H9 (cell line): ENCODE measurements around the gene TRIM44. TPM values are rescaled to one million over a fixed set of nuclear protein-coding genes. Genes with fewer than 3 reads are reported as not detected.

Experiments used
- DNase-seq: peaks from one replicate; pipeline ENCODE4 v3.0.0-alpha.2; 2017
- H2AFZ ChIP-seq: one replicate; pipeline ENCODE4 v1.6.1; 2013; ENCODE audit warnings: mild to moderate bottlenecking, low read length, control low read depth, moderate library complexity
- H2AK5ac ChIP-seq: 2 replicates; pipeline ENCODE4 v1.6.1; 2013; ENCODE audit warnings: low read length, control low read depth, mixed read lengths; ENCODE audit not compliant: insufficient read length
- H2BK120ac ChIP-seq: one replicate; pipeline ENCODE4 v1.6.1; 2013; ENCODE audit warnings: low read depth, mild to moderate bottlenecking, low read length, control low read depth, inconsistent platforms; ENCODE audit not compliant: poor library complexity, severe bottlenecking
- H2BK12ac ChIP-seq: 2 replicates; pipeline ENCODE4 v1.6.1; 2013; ENCODE audit warnings: low read length, control low read depth, mixed read lengths, low read depth; ENCODE audit not compliant: insufficient read length
- H2BK15ac ChIP-seq: 2 replicates; pipeline ENCODE4 v1.6.1; 2013; ENCODE audit warnings: low read depth, low read length, control low read depth
- H2BK20ac ChIP-seq: one replicate; pipeline ENCODE4 v1.6.1; 2013; ENCODE audit warnings: low read depth, mild to moderate bottlenecking, low read length, control low read depth, inconsistent platforms; ENCODE audit not compliant: poor library complexity, severe bottlenecking
- H2BK5ac ChIP-seq: 2 replicates; pipeline ENCODE4 v1.6.1; 2013; ENCODE audit warnings: low read length, control low read depth, mixed read lengths; ENCODE audit not compliant: insufficient read length
- H3K14ac ChIP-seq: 2 replicates; pipeline ENCODE4 v1.6.1; 2013; ENCODE audit warnings: low read length, control low read depth; ENCODE audit not compliant: insufficient read depth
- H3K18ac ChIP-seq: 2 replicates; pipeline ENCODE4 v1.6.1; 2013; ENCODE audit warnings: low read depth, mild to moderate bottlenecking, mixed read lengths, low read length, control low read depth; ENCODE audit not compliant: insufficient read length
- H3K23ac ChIP-seq: 2 replicates; pipeline ENCODE4 v1.6.1; 2013; ENCODE audit warnings: low read length, control low read depth, mixed read lengths, low read depth; ENCODE audit not compliant: insufficient read length
- H3K23me2 ChIP-seq: 2 replicates; pipeline ENCODE4 v1.6.1; 2013; ENCODE audit warnings: low read depth, mild to moderate bottlenecking, mixed read lengths, low read length, control low read depth; ENCODE audit not compliant: insufficient read length, poor library complexity, severe bottlenecking
- H3K27ac ChIP-seq: 2 replicates; pipeline ENCODE4 v1.5.1; 2013; ENCODE audit warnings: low read length, control low read depth, mixed read lengths, low read depth; ENCODE audit not compliant: insufficient read length
- H3K27me3 ChIP-seq: 2 replicates; pipeline ENCODE4 v1.6.1; 2013; ENCODE audit warnings: low read length, control low read depth, inconsistent platforms; ENCODE audit not compliant: insufficient read depth
- H3K4ac ChIP-seq: 2 replicates; pipeline ENCODE4 v1.6.1; 2013; ENCODE audit warnings: low read depth, mild to moderate bottlenecking, control low read depth, inconsistent platforms, low read length, moderate library complexity
- H3K4me1 ChIP-seq: 2 replicates; pipeline ENCODE4 v1.6.1; 2013; ENCODE audit warnings: low read length, control low read depth, inconsistent platforms; ENCODE audit not compliant: insufficient read depth
- H3K4me2 ChIP-seq: 2 replicates; pipeline ENCODE4 v1.6.1; 2013; ENCODE audit warnings: low read length, control low read depth, mixed read lengths; ENCODE audit not compliant: insufficient read length, insufficient read depth
- H3K56ac ChIP-seq: 2 replicates; pipeline ENCODE4 v1.6.1; 2013; ENCODE audit warnings: low read depth, mild to moderate bottlenecking, mixed read lengths, low read length, control low read depth; ENCODE audit not compliant: insufficient read length
- H3K79me1 ChIP-seq: 2 replicates; pipeline ENCODE4 v1.6.1; 2013; ENCODE audit warnings: low read depth, mild to moderate bottlenecking, moderate library complexity, low read length, control low read depth, inconsistent platforms; ENCODE audit not compliant: insufficient read depth, poor library complexity, severe bottlenecking
- H3K79me2 ChIP-seq: 2 replicates; pipeline ENCODE4 v1.6.1; 2013; ENCODE audit warnings: low read length, control low read depth, inconsistent platforms; ENCODE audit not compliant: insufficient read depth
- H3K9ac ChIP-seq: 2 replicates; pipeline ENCODE4 v1.6.1; 2013; ENCODE audit warnings: low read length, control low read depth, mixed read lengths; ENCODE audit not compliant: insufficient read length; ENCODE audit errors: extremely low read depth
- H3K9me3 ChIP-seq: one replicate; pipeline ENCODE4 v1.6.1; 2013; ENCODE audit warnings: low read depth, low read length, inconsistent platforms; ENCODE audit not compliant: control insufficient read depth
- H3T11ph ChIP-seq: one replicate; pipeline ENCODE4 v1.6.1; 2013; ENCODE audit warnings: mild to moderate bottlenecking, low read length, control low read depth, inconsistent platforms
- H4K20me1 ChIP-seq: one replicate; pipeline ENCODE4 v1.6.1; 2013; ENCODE audit not compliant: control insufficient read depth, insufficient read length, insufficient read depth
- H4K5ac ChIP-seq: 2 replicates; pipeline ENCODE4 v1.6.1; 2013; ENCODE audit warnings: low read depth, mild to moderate bottlenecking, mixed read lengths, low read length, control low read depth; ENCODE audit not compliant: insufficient read length
- H4K8ac ChIP-seq: replicated peaks from 2 replicates; pipeline ENCODE4 v1.6.1; 2013; ENCODE audit warnings: low read length, control low read depth, mixed read lengths, low read depth; ENCODE audit not compliant: insufficient read length
- H4K91ac ChIP-seq: 2 replicates; pipeline ENCODE4 v1.6.1; 2013; ENCODE audit warnings: low read depth, mild to moderate bottlenecking, moderate library complexity, mixed read lengths, low read length, control low read depth; ENCODE audit not compliant: insufficient read length
- H3K27ac Mint-ChIP-seq, 3 experiments: 2 replicates in 2 of 3; 3 replicates in 1 of 3; pipeline ENCODE4 v1.8.0; 2020 to 2021; ENCODE audit warnings: mixed read lengths in 3 of 3, mild to moderate bottlenecking in 1 of 3, moderate library complexity in 1 of 3
- H3K27me3 Mint-ChIP-seq: 2 replicates; pipeline ENCODE4 v1.8.0; 2021; ENCODE audit warnings: low read depth, mild to moderate bottlenecking, moderate library complexity, mixed read lengths
- H3K36me3 Mint-ChIP-seq, 3 experiments: 2 replicates in 2 of 3; 3 replicates in 1 of 3; pipeline ENCODE4 v1.8.0; 2020 to 2021; ENCODE audit warnings: low read depth in 3 of 3, mixed read lengths in 3 of 3; ENCODE audit not compliant: insufficient read depth in 1 of 3
- H3K4me1 Mint-ChIP-seq, 2 experiments: 2 replicates each; pipeline ENCODE4 v1.8.0; 2020; ENCODE audit warnings: mixed read lengths in 2 of 2
- H3K4me3 Mint-ChIP-seq, 2 experiments: 2 replicates in 1 of 2; 3 replicates in 1 of 2; pipeline ENCODE4 v1.8.0; 2020 to 2021; ENCODE audit warnings: mild to moderate bottlenecking in 2 of 2, mixed read lengths in 2 of 2, moderate library complexity in 1 of 2
- H3K9me3 Mint-ChIP-seq, 2 experiments: 2 replicates in 1 of 2; 3 replicates in 1 of 2; pipeline ENCODE4 v1.8.0; 2020; ENCODE audit warnings: mild to moderate bottlenecking in 2 of 2, mixed read lengths in 2 of 2, moderate library complexity in 1 of 2
- WGBS: extraction: QIAGEN DNeasy Blood & Tissue Kit; methylation state at CpG from one replicate; pipeline ENCODE4 v1.1.7; 2013; ENCODE audit warnings: missing lambda C conversion rate, low lambda C conversion rate, mixed read lengths; ENCODE audit not compliant: insufficient read length; ENCODE audit errors: extremely low coverage; 5-methylcytosine and 5-hydroxymethylcytosine counted together
- total RNA-seq: library from RNA; stranded (reverse); gene quantifications from 2 replicates; pipeline ENCODE4 v1.2.1, GENCODE V29; 2021
- TF ChIP-seq, protein P1 (sequence below): fragments of 200-600 bp; sonication (generic); conservative IDR thresholded peaks from 3 replicates; pipeline ENCODE4 v1.8.0; 2021; ENCODE audit warnings: antibody characterized with exemption, mild to moderate bottlenecking

Gene TRIM44
- total RNA-seq, 1 experiment from 2014 or later: 37.7 TPM

DNA sequence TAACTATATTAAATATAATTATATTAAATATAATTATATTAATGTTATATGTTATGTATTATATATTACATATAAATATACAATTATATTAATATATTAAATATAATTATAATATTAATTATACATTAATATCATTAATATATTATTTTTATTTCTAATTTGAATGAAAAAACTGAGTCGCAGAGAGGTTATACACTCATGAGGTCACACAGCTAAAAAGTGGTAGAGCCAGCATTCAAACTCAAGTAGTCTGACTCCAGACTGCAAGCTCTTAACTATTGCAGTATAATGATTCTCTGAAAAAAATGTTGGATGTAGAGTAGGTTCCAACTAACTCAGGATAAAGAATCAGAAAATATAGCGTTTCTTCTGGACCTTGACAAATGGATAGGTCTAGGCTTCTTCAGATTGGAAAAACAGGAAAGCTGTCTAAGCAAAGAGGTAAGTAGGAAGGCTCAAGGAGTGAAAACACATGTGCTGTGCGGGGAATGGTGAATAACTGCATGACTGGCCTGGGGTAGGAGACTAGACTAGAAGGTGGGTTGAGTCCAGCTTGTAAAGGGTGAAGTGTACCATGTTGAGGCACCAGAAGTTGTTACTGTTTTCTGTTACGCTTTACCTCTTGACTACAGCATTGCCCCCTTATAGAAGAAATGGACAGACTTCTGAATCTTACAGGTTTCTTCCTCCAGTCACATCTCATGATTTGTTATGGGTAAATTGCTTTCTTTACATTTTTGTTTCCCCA lies 80.3 kb downstream of the TRIM44 start:
- Mint-ChIP-seq H3K4me1 (peaks cover 10 to 19% of the 10 kb centered on the region in 2 experiments), H3K27me3 (no peaks in the 10 kb centered on the region), H3K27ac (no peak overlapping the region), H3K36me3 (peaks cover 1 to 5% (median 2%) of the 10 kb centered on the region in 3 experiments; a peak in 4 of 7 replicates), H3K9me3 (no peaks in the 10 kb centered on the region), H3K4me3 (no peak overlapping the region)
- Histone ChIP-seq H2BK120ac (no peak overlapping the region), H3T11ph (no peak overlapping the region), H2BK15ac (no peak overlapping the region), H3K4me1 (no peaks in the 10 kb centered on the region), H2AFZ (no peak overlapping the region), H3K9me3 (no peaks in the 10 kb centered on the region), H3K79me1 (no peaks in the 10 kb centered on the region), H3K4me2 (no peak overlapping the region), H2BK20ac (no peak overlapping the region), H2BK5ac (no peak overlapping the region), H4K8ac (no peak overlapping the region), H2BK12ac (no peak overlapping the region), H3K9ac (no peak overlapping the region), H3K23ac (no peak overlapping the region), H4K91ac (no peak overlapping the region), H3K14ac (no peak overlapping the region), H4K20me1 (no peaks in the 10 kb centered on the region), H3K27me3 (no peaks in the 10 kb centered on the region), H3K79me2 (no peaks in the 10 kb centered on the region), H3K27ac (no peak overlapping the region), H3K18ac (no peak overlapping the region), H3K23me2 (no peaks in the 10 kb centered on the region), H4K5ac (no peak overlapping the region), H2AK5ac (no peak overlapping the region), H3K4ac (no peak overlapping the region), H3K56ac (no peak overlapping the region)
- WGBS: no CpG with 5 or more reads among the region's 4 CpGs
- TF ChIP-seq, protein P1, sequence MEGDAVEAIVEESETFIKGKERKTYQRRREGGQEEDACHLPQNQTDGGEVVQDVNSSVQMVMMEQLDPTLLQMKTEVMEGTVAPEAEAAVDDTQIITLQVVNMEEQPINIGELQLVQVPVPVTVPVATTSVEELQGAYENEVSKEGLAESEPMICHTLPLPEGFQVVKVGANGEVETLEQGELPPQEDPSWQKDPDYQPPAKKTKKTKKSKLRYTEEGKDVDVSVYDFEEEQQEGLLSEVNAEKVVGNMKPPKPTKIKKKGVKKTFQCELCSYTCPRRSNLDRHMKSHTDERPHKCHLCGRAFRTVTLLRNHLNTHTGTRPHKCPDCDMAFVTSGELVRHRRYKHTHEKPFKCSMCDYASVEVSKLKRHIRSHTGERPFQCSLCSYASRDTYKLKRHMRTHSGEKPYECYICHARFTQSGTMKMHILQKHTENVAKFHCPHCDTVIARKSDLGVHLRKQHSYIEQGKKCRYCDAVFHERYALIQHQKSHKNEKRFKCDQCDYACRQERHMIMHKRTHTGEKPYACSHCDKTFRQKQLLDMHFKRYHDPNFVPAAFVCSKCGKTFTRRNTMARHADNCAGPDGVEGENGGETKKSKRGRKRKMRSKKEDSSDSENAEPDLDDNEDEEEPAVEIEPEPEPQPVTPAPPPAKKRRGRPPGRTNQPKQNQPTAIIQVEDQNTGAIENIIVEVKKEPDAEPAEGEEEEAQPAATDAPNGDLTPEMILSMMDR: no peak
- no peak for DNase-seq
